Measurements from ENCODE around the gene CHEK1. TPM values are rescaled to one million over a fixed set of nuclear protein-coding genes. Genes with fewer than 3 reads are reported as not detected.
A peak's percentile ranks its signal among the peaks of the same experiment; 100 is the strongest.

CHEK1 gene
- total and polyA plus RNA-seq, 9 of the 15 experiments (the other 6 are each of a cell fraction or from before 2014, with no cell fraction given), result 62.6 to 108 (median 87.5) TPM

- TF ChIP-seq HNRNPLL (IDR thresholded peaks at IDR 0.05; ENCODE audit: low read depth, low read length, poor library complexity, severe bottlenecking) (no peak), ZBTB43 (CRISPR knock-in tag; IDR thresholded peaks at IDR 0.05) (no peak), TAF7 (tag; IDR thresholded peaks at IDR 0.05) (peak; percentile 61; the same call in 1 of the 2 replicates), ZMIZ1 (IDR thresholded peaks at IDR 0.05; ENCODE audit: low read depth in 2 of 2, low read length in 2 of 2) (no peak), TAF1 (IDR thresholded peaks at IDR 0.05; ENCODE audit: control insufficient read depth, extremely low read depth, insufficient read depth, low read length, severe bottlenecking) (peak; percentile 20), MLLT1 (IDR thresholded peaks at IDR 0.05) (no peak), PHF21A (IDR thresholded peaks at IDR 0.05; ENCODE audit: borderline replicate concordance, low read depth) (no peak), TGIF2 (CRISPR knock-in tag; IDR thresholded peaks at IDR 0.05) (no peak), E2F8 (IDR thresholded peaks at IDR 0.05; ENCODE audit: low read depth, partially characterized antibody) (no peak), POLR2G (IDR thresholded peaks at IDR 0.05; ENCODE audit: low read depth, low read length) (peak; percentile 63), NKRF (IDR thresholded peaks at IDR 0.05; ENCODE audit: borderline replicate concordance) (0 out of 2 replicates have a peak, but pooled peaks have one; percentile 45), POLR3A (IDR thresholded peaks at IDR 0.05; ENCODE audit: borderline replicate concordance, extremely low read depth, insufficient read depth, insufficient read length) (no peak)
These were observed 33.2 kb upstream of the CHEK1 start (continued) for GRCh38 chr11:125591649-125592304.
